ENCODE measurements around the gene FAM13B. TPM values are rescaled to one million over a fixed set of nuclear protein-coding genes. Genes with fewer than 3 reads are reported as not detected.

Gene FAM13B
- total and polyA plus RNA-seq, 9 of the 15 experiments (the other 6 are each of a cell fraction or from before 2014, with no cell fraction given): 2.3 to 21.6 (median 14.1) TPM

- TF ChIP-seq CUX1 (CRISPR knock-in tag; IDR thresholded peaks at IDR 0.05) (peak; percentile 92), CSDE1 (IDR thresholded peaks at IDR 0.05) (no peak), E2F3 (CRISPR knock-in tag; IDR thresholded peaks at IDR 0.05) (no peak), HMG20A (CRISPR knock-in tag; conservative IDR thresholded peaks at IDR 0.05) (no peak), ZNF639 (CRISPR knock-in tag; conservative IDR thresholded peaks at IDR 0.05 in 1 of 2, IDR thresholded peaks at IDR 0.05 in 1 of 2) (no peak; a peak in 1 of 4 replicates), YBX1 (IDR thresholded peaks at IDR 0.05) (no peak), NFYB (IDR thresholded peaks at IDR 0.05; ENCODE audit: extremely low read depth, insufficient read length) (no peak), CGGBP1 (CRISPR knock-in tag; IDR thresholded peaks at IDR 0.05) (no peak), BCOR (IDR thresholded peaks at IDR 0.05) (no peak), SUPT5H (IDR thresholded peaks at IDR 0.05) (peak; percentile 52; the same call in 1 of the 2 replicates), MCM3 (IDR thresholded peaks at IDR 0.05) (no peak), ZC3H8 (IDR thresholded peaks at IDR 0.05) (no peak), ATF1 (CRISPR knock-in tag; IDR thresholded peaks at IDR 0.05) (no peak), ATF1 (tag; IDR thresholded peaks at IDR 0.05) (no peak), TCFL5 (CRISPR knock-in tag; conservative IDR thresholded peaks at IDR 0.05) (no peak), PCBP2 (IDR thresholded peaks at IDR 0.05; ENCODE audit: low read depth, low read length, poor library complexity, severe bottlenecking) (no peak), ZNF695 (CRISPR knock-in tag; IDR thresholded peaks at IDR 0.05) (no peak), STAT5B (CRISPR knock-in tag; IDR thresholded peaks at IDR 0.05) (no peak), CBFA2T3 (IDR thresholded peaks at IDR 0.05) (no peak), MAFK (IDR thresholded peaks at IDR 0.05; ENCODE audit: low read length) (peak; percentile 73), NCOA4 (IDR thresholded peaks at IDR 0.05; ENCODE audit: partially characterized antibody) (no peak), ZNF124 (CRISPR knock-in tag; IDR thresholded peaks at IDR 0.05) (no peak), PATZ1 (CRISPR knock-in tag; IDR thresholded peaks at IDR 0.05; ENCODE audit: borderline replicate concordance) (no peak)
Observed at GRCh38 chr5:137997726-137998213, 35.1 kb downstream of the FAM13B start (continued).
